WTC11 (cell line): ENCODE measurements around the gene ALK. TPM values are rescaled to one million over a fixed set of nuclear protein-coding genes. Genes with fewer than 3 reads are reported as not detected.

ENCODE experiments used
- ATAC-seq: fragments of 200-7000 bp; cut with Tn5 transposase; 2 replicates; pipeline ENCODE4 v1.10.0; 2021; ENCODE audit warnings: mild to moderate bottlenecking, moderate library complexity
- CTCF ChIA-PET: fragments of 300-600 bp; sonication (Branson Sonifier 250); formaldehyde crosslinking; loops from one replicate; lab custom pipeline; 2021; ENCODE audit warnings: antibody characterized with exemption; lab: Charles Lee
- POLR2A ChIA-PET: fragments of 350-600 bp; sonication (Branson Sonifier 250); formaldehyde crosslinking; loops from one replicate; lab custom pipeline; 2021; ENCODE audit warnings: antibody characterized with exemption; lab: Charles Lee
- DNase-seq: peaks from one replicate; pipeline ENCODE4 v3.0.0; 2021; ENCODE audit warnings: low spot score
- H3K27ac Mint-ChIP-seq: 2 replicates; pipeline ENCODE4 v1.8.0; 2021; ENCODE audit warnings: mixed read lengths
- H3K27me3 Mint-ChIP-seq: 2 replicates; pipeline ENCODE4 v1.8.0; 2021; ENCODE audit warnings: low read depth, mild to moderate bottlenecking, moderate library complexity, mixed read lengths
- H3K36me3 Mint-ChIP-seq: 2 replicates; pipeline ENCODE4 v1.8.0; 2021; ENCODE audit warnings: mixed read lengths
- H3K4me1 Mint-ChIP-seq: 2 replicates; pipeline ENCODE4 v1.8.0; 2022; ENCODE audit warnings: mixed read lengths
- H3K4me3 Mint-ChIP-seq: 2 replicates; pipeline ENCODE4 v1.8.0; 2021; ENCODE audit warnings: mild to moderate bottlenecking, moderate library complexity, mixed read lengths
- H3K9me3 Mint-ChIP-seq: 2 replicates; pipeline ENCODE4 v1.8.0; 2021; ENCODE audit warnings: mixed read lengths
- AFF4 ChIP-seq: sonication (generic); formaldehyde crosslinking; IDR thresholded peaks from 2 replicates; pipeline ENCODE4 v1.8.1; 2023; ENCODE audit warnings: mild to moderate bottlenecking, missing genetic modification reagents, borderline replicate concordance
- CBFB ChIP-seq: sonication (generic); formaldehyde crosslinking; IDR thresholded peaks from 2 replicates; pipeline ENCODE4 v1.8.1; 2022; ENCODE audit warnings: mild to moderate bottlenecking, low read depth, missing genetic modification reagents
- FOXK1 ChIP-seq: sonication (generic); formaldehyde crosslinking; IDR thresholded peaks from 2 replicates; pipeline ENCODE4 v1.8.0; 2022; ENCODE audit warnings: mild to moderate bottlenecking, moderate library complexity, missing genetic modification reagents
- HMGA2 ChIP-seq: fragments of 250-450 bp; sonication (Bioruptor Pico); IDR thresholded peaks from 2 replicates; pipeline ENCODE4 v1.4.0; 2021; ENCODE audit warnings: mild to moderate bottlenecking, moderate library complexity
- IRF2 ChIP-seq: sonication (generic); formaldehyde crosslinking; IDR thresholded peaks from 2 replicates; pipeline ENCODE4 v1.8.0; 2022; ENCODE audit warnings: low read depth, missing genetic modification reagents, borderline replicate concordance
- JAZF1 ChIP-seq: fragments of 250-450 bp; sonication (Bioruptor Pico); IDR thresholded peaks from 2 replicates; pipeline ENCODE4 v1.9.0; 2021; ENCODE audit warnings: moderate library complexity, mild to moderate bottlenecking, inconsistent platforms
- MYBL2 ChIP-seq: sonication (generic); formaldehyde crosslinking; IDR thresholded peaks from 2 replicates; pipeline ENCODE4 v1.8.1; 2023; ENCODE audit warnings: mild to moderate bottlenecking, moderate library complexity, missing genetic modification reagents
- NFE2L1 ChIP-seq: sonication (generic); formaldehyde crosslinking; IDR thresholded peaks from 2 replicates; pipeline ENCODE4 v1.8.1; 2023; ENCODE audit warnings: missing genetic modification reagents
- NR1H2 ChIP-seq: sonication (generic); formaldehyde crosslinking; IDR thresholded peaks from 2 replicates; pipeline ENCODE4 v1.9.0; 2021; ENCODE audit warnings: mild to moderate bottlenecking, moderate library complexity, missing genetic modification reagents
- NR3C1 ChIP-seq: sonication (generic); formaldehyde crosslinking; conservative IDR thresholded peaks from 2 replicates; pipeline ENCODE4 v1.8.1; 2023; ENCODE audit warnings: low read depth, mild to moderate bottlenecking, missing genetic modification reagents
- RELA ChIP-seq: sonication (generic); formaldehyde crosslinking; IDR thresholded peaks from 2 replicates; pipeline ENCODE4 v1.8.1; 2022; ENCODE audit warnings: missing genetic modification reagents, mild to moderate bottlenecking, borderline replicate concordance
- SOX15 ChIP-seq: fragments of 250-450 bp; sonication (Bioruptor Pico); IDR thresholded peaks from 2 replicates; pipeline ENCODE4 v1.9.0; 2021; ENCODE audit warnings: mild to moderate bottlenecking
- TEAD1 ChIP-seq: sonication (generic); formaldehyde crosslinking; IDR thresholded peaks from 2 replicates; pipeline ENCODE4 v1.8.0; 2022; ENCODE audit warnings: mild to moderate bottlenecking, missing genetic modification reagents
- TEAD4 ChIP-seq: sonication (generic); formaldehyde crosslinking; IDR thresholded peaks from 2 replicates; pipeline ENCODE4 v1.8.0; 2022; ENCODE audit warnings: mild to moderate bottlenecking, missing genetic modification reagents
- ZBTB21 ChIP-seq: sonication (generic); formaldehyde crosslinking; IDR thresholded peaks from 2 replicates; pipeline ENCODE4 v1.8.1; 2023; ENCODE audit warnings: mild to moderate bottlenecking, missing genetic modification reagents, borderline replicate concordance
- ZNF138 ChIP-seq: sonication (generic); formaldehyde crosslinking; conservative IDR thresholded peaks from 2 replicates; pipeline ENCODE4 v1.8.1; 2022; ENCODE audit warnings: mild to moderate bottlenecking, moderate library complexity, missing genetic modification reagents
- ZNF512 ChIP-seq: sonication (generic); formaldehyde crosslinking; IDR thresholded peaks from 2 replicates; pipeline ENCODE4 v1.8.1; 2022; ENCODE audit warnings: missing genetic modification reagents, borderline replicate concordance
- ZNF532 ChIP-seq: fragments of 250-450 bp; sonication (Bioruptor Pico); IDR thresholded peaks from 2 replicates; pipeline ENCODE4 v1.9.0; 2021; ENCODE audit warnings: mild to moderate bottlenecking, borderline replicate concordance
- total RNA-seq: library from RNA; stranded (reverse); gene quantifications from 3 replicates; pipeline ENCODE4 v1.2.3, GENCODE V29; 2021
- TF ChIP-seq, protein P1 (sequence below): fragments of 250-450 bp; sonication (Bioruptor Pico); conservative IDR thresholded peaks from 2 replicates; pipeline ENCODE4 v1.9.0; 2021; ENCODE audit warnings: mild to moderate bottlenecking
- TF ChIP-seq, protein P2 (sequence below): sonication (generic); formaldehyde crosslinking; IDR thresholded peaks from 2 replicates; pipeline ENCODE4 v1.8.1; 2022; ENCODE audit warnings: mild to moderate bottlenecking, missing genetic modification reagents, moderate library complexity, borderline replicate concordance
- TF ChIP-seq, protein P3 (sequence below): fragments of 250-450 bp; sonication (Bioruptor Pico); IDR thresholded peaks from 2 replicates; pipeline ENCODE4 v1.8.0; 2021; ENCODE audit warnings: mild to moderate bottlenecking

Gene ALK
- total RNA-seq, 1 experiment from 2014 or later = not detected

DNA sequence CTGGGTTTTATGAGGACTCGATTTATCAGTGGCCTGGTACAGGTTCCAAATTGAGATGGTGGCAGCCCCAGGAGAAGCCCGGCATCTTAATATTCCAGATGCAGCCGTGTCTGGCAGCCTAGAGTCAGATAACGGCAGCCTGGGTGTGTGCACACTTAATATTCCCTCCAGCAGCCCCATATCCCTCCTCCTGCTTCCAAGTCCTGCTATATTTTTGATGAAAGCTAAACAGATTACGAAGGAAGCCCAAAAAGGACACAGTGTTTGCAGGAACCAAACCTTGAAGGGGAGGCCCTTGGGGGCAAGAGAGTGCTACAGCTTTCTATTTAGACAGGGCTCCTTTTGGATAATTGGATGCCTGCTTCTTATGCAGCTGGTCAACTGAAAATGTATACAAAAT lies 25.1 kb upstream of the ALK start (continued):
- TF ChIP-seq, protein P1, sequence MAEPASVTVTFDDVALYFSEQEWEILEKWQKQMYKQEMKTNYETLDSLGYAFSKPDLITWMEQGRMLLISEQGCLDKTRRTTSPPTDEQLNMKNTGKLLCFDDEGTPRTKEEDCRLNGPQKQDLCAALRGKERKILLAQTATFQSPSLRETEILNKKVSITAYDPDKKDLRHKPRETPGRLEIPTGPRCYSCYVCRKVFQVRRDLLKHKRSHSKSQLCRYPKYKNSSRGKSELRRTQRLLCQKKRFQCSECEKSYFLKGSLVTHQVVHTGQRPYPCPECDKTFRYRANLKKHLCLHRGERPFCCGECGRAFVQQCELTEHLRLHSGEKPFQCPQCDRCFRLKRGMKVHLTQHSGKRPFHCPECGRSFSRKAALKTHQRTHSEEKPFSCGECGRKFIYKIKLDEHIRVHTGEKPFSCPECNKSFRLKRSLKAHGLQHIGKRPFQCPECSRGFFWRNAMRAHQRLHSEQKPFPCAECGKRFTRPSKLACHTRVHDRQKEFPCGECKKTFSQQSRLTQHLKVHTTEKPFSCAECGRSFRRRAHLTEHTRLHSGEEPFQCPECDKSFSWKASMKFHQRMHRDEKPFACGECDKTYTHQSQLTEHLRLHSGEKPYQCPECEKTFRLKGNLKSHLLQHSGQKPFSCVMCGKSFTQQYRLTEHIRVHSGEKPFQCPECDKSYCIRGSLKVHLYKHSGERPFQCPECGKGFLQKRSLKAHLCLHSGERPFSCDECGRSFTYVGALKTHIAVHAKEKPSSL (CRISPR knock-in tag) = no peak
- no peak for TF ChIP-seq RELA
- TF ChIP-seq, protein P2, sequence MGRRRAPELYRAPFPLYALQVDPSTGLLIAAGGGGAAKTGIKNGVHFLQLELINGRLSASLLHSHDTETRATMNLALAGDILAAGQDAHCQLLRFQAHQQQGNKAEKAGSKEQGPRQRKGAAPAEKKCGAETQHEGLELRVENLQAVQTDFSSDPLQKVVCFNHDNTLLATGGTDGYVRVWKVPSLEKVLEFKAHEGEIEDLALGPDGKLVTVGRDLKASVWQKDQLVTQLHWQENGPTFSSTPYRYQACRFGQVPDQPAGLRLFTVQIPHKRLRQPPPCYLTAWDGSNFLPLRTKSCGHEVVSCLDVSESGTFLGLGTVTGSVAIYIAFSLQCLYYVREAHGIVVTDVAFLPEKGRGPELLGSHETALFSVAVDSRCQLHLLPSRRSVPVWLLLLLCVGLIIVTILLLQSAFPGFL (CRISPR knock-in tag) = no peak

- POLR2A ChIA-PET = no interaction called here
- ATAC-seq = no peak
- CTCF ChIA-PET = no interaction called here
- no peaks in the 10 kb centered on the region for H3K27me3 Mint-ChIP-seq
- TF ChIP-seq NR3C1 (CRISPR knock-in tag) = no peak
- TF ChIP-seq CBFB (CRISPR knock-in tag) = no peak
- no peak for TF ChIP-seq SOX15 (CRISPR knock-in tag)
- TF ChIP-seq IRF2 = no peak
- no peak for TF ChIP-seq ZNF512 (CRISPR knock-in tag)
- TF ChIP-seq ZBTB21 (CRISPR knock-in tag) = no peak
- TF ChIP-seq FOXK1 = no peak
- no peak for TF ChIP-seq MYBL2
- TF ChIP-seq NR1H2 (CRISPR knock-in tag) = no peak
- TF ChIP-seq JAZF1 (CRISPR knock-in tag) = no peak
- no peak for TF ChIP-seq TEAD4 (CRISPR knock-in tag)
- no peak for TF ChIP-seq ZNF138 (CRISPR knock-in tag)
- H3K36me3 Mint-ChIP-seq = no peaks in the 10 kb centered on the region
- H3K27ac Mint-ChIP-seq = no peak overlapping the region
- H3K4me3 Mint-ChIP-seq = no peak overlapping the region
- no peak for DNase-seq
- peaks cover 2% of the 10 kb centered on the region; the same call in 1 of the 2 replicates for H3K4me1 Mint-ChIP-seq
- H3K9me3 Mint-ChIP-seq = peaks cover 23% of the 10 kb centered on the region
Measured at GRCh38 chr2:29942711-29943110, 21.3 kb upstream of the ALK start.

- H3K27me3 Mint-ChIP-seq = no peaks in the 10 kb centered on the region
- DNase-seq (no peak), ATAC-seq (no peak)
- ChIA-PET POLR2A (interaction anchor here (0.6 kb wide), 1 partner anchor 12 kb away, joined by 8 read pairs; no protein-coding TSS in a partner anchor), CTCF (interaction anchor here (0.6 to 1.5 kb wide), 2 partner anchors 17 to 49 kb away, joined by 3 to 5 read pairs; no protein-coding TSS in a partner anchor)
- no peak overlapping the region for H3K27ac Mint-ChIP-seq
- H3K4me3 Mint-ChIP-seq = no peak overlapping the region
- no peaks in the 10 kb centered on the region for H3K36me3 Mint-ChIP-seq
- peaks cover 23% of the 10 kb centered on the region for H3K9me3 Mint-ChIP-seq
- H3K4me1 Mint-ChIP-seq = peaks cover 6% of the 10 kb centered on the region; the same call in 1 of the 2 replicates
- TF ChIP-seq MYBL2 (no peak), TEAD1 (CRISPR knock-in tag) (no peak), HMGA2 (CRISPR knock-in tag) (no peak), NFE2L1 (CRISPR knock-in tag) (no peak), ZNF532 (CRISPR knock-in tag) (no peak), AFF4 (CRISPR knock-in tag) (no peak)
- TF ChIP-seq, protein P3, sequence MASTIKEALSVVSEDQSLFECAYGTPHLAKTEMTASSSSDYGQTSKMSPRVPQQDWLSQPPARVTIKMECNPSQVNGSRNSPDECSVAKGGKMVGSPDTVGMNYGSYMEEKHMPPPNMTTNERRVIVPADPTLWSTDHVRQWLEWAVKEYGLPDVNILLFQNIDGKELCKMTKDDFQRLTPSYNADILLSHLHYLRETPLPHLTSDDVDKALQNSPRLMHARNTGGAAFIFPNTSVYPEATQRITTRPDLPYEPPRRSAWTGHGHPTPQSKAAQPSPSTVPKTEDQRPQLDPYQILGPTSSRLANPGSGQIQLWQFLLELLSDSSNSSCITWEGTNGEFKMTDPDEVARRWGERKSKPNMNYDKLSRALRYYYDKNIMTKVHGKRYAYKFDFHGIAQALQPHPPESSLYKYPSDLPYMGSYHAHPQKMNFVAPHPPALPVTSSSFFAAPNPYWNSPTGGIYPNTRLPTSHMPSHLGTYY (CRISPR knock-in tag) = no peak
Measured at GRCh38 chr2:29940706-29941105, 19.3 kb upstream of the ALK start.
